ENCODE results near the gene ATXN7. TPM values are rescaled to one million over a fixed set of nuclear protein-coding genes. Genes with fewer than 3 reads are reported as not detected.

Gene ATXN7
- polyA plus RNA-seq, 1 experiment, result 15.0 TPM

GRCh38 chr3:63955830-63956545 lies 92.3 kb downstream of the ATXN7 start:
- TF ChIP-seq, protein P1, sequence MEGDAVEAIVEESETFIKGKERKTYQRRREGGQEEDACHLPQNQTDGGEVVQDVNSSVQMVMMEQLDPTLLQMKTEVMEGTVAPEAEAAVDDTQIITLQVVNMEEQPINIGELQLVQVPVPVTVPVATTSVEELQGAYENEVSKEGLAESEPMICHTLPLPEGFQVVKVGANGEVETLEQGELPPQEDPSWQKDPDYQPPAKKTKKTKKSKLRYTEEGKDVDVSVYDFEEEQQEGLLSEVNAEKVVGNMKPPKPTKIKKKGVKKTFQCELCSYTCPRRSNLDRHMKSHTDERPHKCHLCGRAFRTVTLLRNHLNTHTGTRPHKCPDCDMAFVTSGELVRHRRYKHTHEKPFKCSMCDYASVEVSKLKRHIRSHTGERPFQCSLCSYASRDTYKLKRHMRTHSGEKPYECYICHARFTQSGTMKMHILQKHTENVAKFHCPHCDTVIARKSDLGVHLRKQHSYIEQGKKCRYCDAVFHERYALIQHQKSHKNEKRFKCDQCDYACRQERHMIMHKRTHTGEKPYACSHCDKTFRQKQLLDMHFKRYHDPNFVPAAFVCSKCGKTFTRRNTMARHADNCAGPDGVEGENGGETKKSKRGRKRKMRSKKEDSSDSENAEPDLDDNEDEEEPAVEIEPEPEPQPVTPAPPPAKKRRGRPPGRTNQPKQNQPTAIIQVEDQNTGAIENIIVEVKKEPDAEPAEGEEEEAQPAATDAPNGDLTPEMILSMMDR (IDR thresholded peaks at IDR 0.05; ENCODE audit: insufficient read depth, low read depth, low read length), result no peak
- ChIA-PET CTCF (interaction anchor here (0.7 to 1.0 kb wide), 2 partner anchors 38 to 51 kb away, joined by 3 read pairs; no protein-coding TSS in a partner anchor), POLR2A (interaction anchor here (0.7 kb wide), 1 partner anchor 22 kb away, joined by 22 read pairs; no protein-coding TSS in a partner anchor)
- 0 out of 2 replicates have a peak, but pooled peaks cover 1% of the 10 kb centered on the region for H3K36me3 ChIP-seq (ENCODE audit: control insufficient read depth, insufficient read depth, low read length)
- no peaks in the 10 kb centered on the region for H3K27me3 ChIP-seq (ENCODE audit: control insufficient read depth, insufficient read depth, low read length)
- H3K4me3 ChIP-seq (ENCODE audit: low read depth, low read length), result no peak overlapping the region
- DNase-seq (ENCODE audit: low read depth), result no peak

DNA sequence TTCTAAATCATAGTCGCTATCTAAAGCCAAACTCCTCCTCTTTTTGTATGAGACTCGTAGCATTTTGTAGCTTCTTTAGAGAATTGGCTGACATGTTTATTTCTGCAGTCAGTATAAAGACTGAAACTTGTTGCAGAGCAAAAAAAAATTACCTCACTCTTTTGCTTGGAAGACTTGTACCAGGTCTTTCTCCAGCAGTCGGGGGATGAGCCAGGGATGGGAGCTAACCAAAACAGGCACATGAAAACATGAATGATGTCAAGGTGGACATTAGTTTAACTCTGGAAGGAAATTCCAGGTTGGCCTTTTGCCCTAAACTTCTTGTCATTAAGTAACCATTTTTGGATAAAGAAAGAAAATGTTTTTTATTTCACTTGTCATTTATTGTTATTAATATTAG lies 95.5 kb downstream of the ATXN7 start:
- DNase-seq (ENCODE audit: low read depth), result no peak
- Histone ChIP-seq H3K4me3 (ENCODE audit: low read depth, low read length) (no peak overlapping the region), H3K36me3 (ENCODE audit: control insufficient read depth, insufficient read depth, low read length) (0 out of 2 replicates have a peak, but pooled peaks cover 1% of the 10 kb centered on the region), H3K27me3 (ENCODE audit: control insufficient read depth, insufficient read depth, low read length) (no peaks in the 10 kb centered on the region)
- TF ChIP-seq, protein P1 (IDR thresholded peaks at IDR 0.05; ENCODE audit: insufficient read depth, low read depth, low read length), result no peak
- CTCF ChIA-PET, result interaction anchor here (0.9 to 2.2 kb wide), 3 partner anchors 30 to 525 kb away, joined by 3 to 11 read pairs (median 4); no protein-coding TSS in a partner anchor
- POLR2A ChIA-PET, result no interaction called here

DNA sequence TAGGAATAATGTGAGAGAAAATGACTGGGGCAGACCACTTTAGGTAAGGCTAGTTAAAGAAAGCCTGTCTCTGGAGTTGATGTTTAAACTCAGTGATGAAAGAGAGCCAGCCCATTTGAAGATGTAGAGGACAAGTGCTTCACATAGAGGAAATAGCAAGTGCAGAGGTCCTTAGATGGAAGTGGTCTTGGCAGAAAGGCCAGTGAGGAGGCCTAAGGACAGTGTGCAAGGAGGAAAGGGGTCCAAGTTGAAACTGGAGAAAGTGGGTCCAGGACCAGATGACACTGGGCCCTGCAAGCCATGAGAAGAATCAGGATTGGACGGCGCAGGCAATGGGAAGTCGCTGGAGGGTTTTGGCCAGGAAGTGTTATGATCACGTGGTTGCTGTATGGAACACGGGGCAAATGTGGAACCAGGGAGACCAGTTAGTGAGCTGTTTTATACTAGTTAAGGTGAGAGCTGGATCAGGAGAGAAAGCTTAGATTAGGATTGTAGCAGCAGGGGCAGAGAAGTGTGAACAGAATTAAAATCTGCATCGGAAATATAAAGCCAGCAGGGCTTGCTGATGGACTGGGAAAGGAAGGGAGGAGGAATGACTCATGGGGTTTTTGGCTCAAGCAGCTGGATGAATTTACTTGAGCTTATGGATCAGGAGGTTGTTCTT lies 96.5 kb downstream of the ATXN7 start:
- POLR2A ChIA-PET, result no interaction called here
- Histone ChIP-seq H3K27me3 (ENCODE audit: control insufficient read depth, insufficient read depth, low read length) (no peaks in the 10 kb centered on the region), H3K36me3 (ENCODE audit: control insufficient read depth, insufficient read depth, low read length) (peaks cover under 1% of the 10 kb centered on the region; the same call in 1 of the 2 replicates), H3K4me3 (ENCODE audit: low read depth, low read length) (no peak overlapping the region)
- TF ChIP-seq, protein P1 (IDR thresholded peaks at IDR 0.05; ENCODE audit: insufficient read depth, low read depth, low read length), result no peak
- CTCF ChIA-PET, result interaction anchor here (1.2 to 7.1 kb wide), 2 partner anchors 9 to 33 kb away, joined by 6 to 60 read pairs; no protein-coding TSS in a partner anchor
- no peak for DNase-seq (ENCODE audit: low read depth)

GRCh38 chr3:63961891-63962290 lies 98.2 kb downstream of the ATXN7 start:
- no peak overlapping the region for H3K4me3 ChIP-seq (ENCODE audit: low read depth, low read length)
- no peak for DNase-seq (ENCODE audit: low read depth)
- CTCF ChIA-PET, result interaction anchor here (0.6 to 7.1 kb wide), 20 partner anchors 8 to 478 kb away, joined by 3 to 60 read pairs (median 4); partner anchors contain the start of genes ATXN7 and THOC7
- TF ChIP-seq, protein P1 (IDR thresholded peaks at IDR 0.05; ENCODE audit: insufficient read depth, low read depth, low read length), result peak; percentile 63
- POLR2A ChIA-PET, result no interaction called here
- no peaks in the 10 kb centered on the region for H3K27me3 ChIP-seq (ENCODE audit: control insufficient read depth, insufficient read depth, low read length)
- H3K36me3 ChIP-seq (ENCODE audit: control insufficient read depth, insufficient read depth, low read length), result no peaks in the 10 kb centered on the region; the same call in 1 of the 2 replicates

- no peak overlapping the region for H3K4me3 ChIP-seq (ENCODE audit: low read depth, low read length)
- no peaks in the 10 kb centered on the region; the same call in 1 of the 2 replicates for H3K36me3 ChIP-seq (ENCODE audit: control insufficient read depth, insufficient read depth, low read length)
- ChIA-PET POLR2A (no interaction called here), CTCF (interaction anchor here (0.8 to 7.1 kb wide), 4 partner anchors 9 to 29 kb away, joined by 3 to 60 read pairs (median 10); no protein-coding TSS in a partner anchor)
- TF ChIP-seq, protein P1 (IDR thresholded peaks at IDR 0.05; ENCODE audit: insufficient read depth, low read depth, low read length), result no peak
- H3K27me3 ChIP-seq (ENCODE audit: control insufficient read depth, insufficient read depth, low read length), result no peaks in the 10 kb centered on the region
- no peak for DNase-seq (ENCODE audit: low read depth)
Observed at GRCh38 chr3:63963496-63963895, 99.8 kb downstream of the ATXN7 start.

Measured in BJ (cell line).